Measurements from ENCODE around the gene PDGFC. TPM values are rescaled to one million over a fixed set of nuclear protein-coding genes. Genes with fewer than 3 reads are reported as not detected.

The PDGFC gene
- total RNA-seq, 4 donors from 2014 or later: 28.0 to 43.9 (median 34.8) TPM

DNA sequence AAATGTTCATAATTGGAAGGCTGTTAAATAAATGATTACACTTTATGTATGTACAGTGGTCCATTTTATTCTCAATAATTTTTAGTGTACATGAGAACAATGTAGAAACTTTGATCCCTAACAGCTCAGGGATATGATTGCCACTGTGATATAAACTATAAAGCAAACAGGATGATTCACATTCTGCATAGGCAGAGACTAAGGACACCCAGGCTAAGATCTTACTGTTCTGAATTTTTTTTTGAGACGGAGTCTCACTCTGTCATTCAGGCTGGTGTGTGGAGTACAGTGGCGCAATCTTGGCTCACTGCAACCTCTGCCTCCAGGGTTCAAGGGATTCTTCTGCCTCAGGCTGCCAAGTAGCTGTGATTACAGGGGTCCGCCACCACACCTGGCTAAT is 186.6 kb downstream of the PDGFC start:
- Histone ChIP-seq H3K9me3 (no peaks in the 10 kb centered on the region), H3K36me3 (no peaks in the 10 kb centered on the region), H3K4me1 (no peaks in the 10 kb centered on the region), H3K27me3 (no peaks in the 10 kb centered on the region), H3K4me3 (no peak overlapping the region), H3K27ac (no peak overlapping the region)
- TF ChIP-seq POLR2A (IDR thresholded peaks at IDR 0.05): no peak
- TF ChIP-seq POLR2AphosphoS5 (IDR thresholded peaks at IDR 0.05): no peak
- TF ChIP-seq, protein P1, sequence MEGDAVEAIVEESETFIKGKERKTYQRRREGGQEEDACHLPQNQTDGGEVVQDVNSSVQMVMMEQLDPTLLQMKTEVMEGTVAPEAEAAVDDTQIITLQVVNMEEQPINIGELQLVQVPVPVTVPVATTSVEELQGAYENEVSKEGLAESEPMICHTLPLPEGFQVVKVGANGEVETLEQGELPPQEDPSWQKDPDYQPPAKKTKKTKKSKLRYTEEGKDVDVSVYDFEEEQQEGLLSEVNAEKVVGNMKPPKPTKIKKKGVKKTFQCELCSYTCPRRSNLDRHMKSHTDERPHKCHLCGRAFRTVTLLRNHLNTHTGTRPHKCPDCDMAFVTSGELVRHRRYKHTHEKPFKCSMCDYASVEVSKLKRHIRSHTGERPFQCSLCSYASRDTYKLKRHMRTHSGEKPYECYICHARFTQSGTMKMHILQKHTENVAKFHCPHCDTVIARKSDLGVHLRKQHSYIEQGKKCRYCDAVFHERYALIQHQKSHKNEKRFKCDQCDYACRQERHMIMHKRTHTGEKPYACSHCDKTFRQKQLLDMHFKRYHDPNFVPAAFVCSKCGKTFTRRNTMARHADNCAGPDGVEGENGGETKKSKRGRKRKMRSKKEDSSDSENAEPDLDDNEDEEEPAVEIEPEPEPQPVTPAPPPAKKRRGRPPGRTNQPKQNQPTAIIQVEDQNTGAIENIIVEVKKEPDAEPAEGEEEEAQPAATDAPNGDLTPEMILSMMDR (IDR thresholded peaks at IDR 0.05): no peak
- no peak for TF ChIP-seq EP300 (IDR thresholded peaks at IDR 0.05)
- ATAC-seq: no peak
- WGBS, 2 donors (ENCODE audit: low coverage in 1 of 2): 96 to 100% methylated on average over 3 of the region's 3 CpGs

DNA sequence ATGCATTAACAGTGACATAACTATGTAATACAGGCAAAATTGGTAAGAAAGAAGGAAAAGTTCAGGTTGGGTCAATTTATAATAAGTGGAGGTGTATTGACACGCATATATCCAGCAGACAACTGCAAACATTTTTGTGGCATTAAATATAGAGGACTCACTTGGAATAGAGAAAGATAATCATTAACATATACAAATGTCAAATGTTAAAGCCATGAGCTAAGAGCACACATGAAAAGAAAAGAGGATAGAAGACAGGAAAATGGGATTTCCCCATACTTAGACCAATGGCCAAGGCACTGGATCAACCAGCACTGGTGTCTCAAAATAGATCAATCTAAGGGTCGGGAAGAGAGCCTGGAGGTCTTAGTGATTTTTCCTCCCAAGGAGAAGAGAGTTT is 187.6 kb downstream of the PDGFC start:
- no peaks in the 10 kb centered on the region for H3K9me3 ChIP-seq
- 96 to 100% methylated on average over 2 of the region's 2 CpGs for WGBS, 2 donors (ENCODE audit: low coverage in 1 of 2)
- H3K4me1 ChIP-seq: peaks cover 0 to 5% (median 3%) of the 10 kb centered on the region in 3 donors
- no peaks in the 10 kb centered on the region for H3K36me3 ChIP-seq
- H3K27me3 ChIP-seq: no peaks in the 10 kb centered on the region
- TF ChIP-seq, protein P1 (IDR thresholded peaks at IDR 0.05): no peak
- no peak for TF ChIP-seq POLR2AphosphoS5 (IDR thresholded peaks at IDR 0.05)
- no peak overlapping the region for H3K27ac ChIP-seq
- no peak for ATAC-seq
- no peak overlapping the region for H3K4me3 ChIP-seq

DNA sequence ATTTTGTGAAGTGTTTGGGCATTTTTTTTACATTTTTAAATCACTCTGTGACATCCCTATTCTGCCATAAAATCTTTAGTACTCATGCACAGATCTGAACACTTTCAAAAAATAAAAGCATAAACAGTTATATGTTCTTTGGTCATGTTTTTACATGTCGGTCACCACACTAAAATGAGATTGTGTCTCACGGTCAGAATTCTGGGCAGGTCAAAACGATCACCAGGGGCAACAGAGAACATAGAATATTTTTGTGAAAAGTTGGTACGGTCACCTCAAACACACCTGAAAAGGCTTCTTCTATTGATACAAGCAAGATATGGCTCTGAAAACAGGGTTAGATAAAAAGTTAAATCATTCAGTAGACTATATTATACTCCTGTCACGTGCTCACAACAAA is 189.1 kb downstream of the PDGFC start:
- no peak for ATAC-seq
- no peak overlapping the region for H3K27ac ChIP-seq
- no peak for TF ChIP-seq POLR2A (IDR thresholded peaks at IDR 0.05)
- TF ChIP-seq POLR2AphosphoS5 (IDR thresholded peaks at IDR 0.05): no peak
- TF ChIP-seq, protein P1 (IDR thresholded peaks at IDR 0.05): no peak
- no peak for TF ChIP-seq EP300 (IDR thresholded peaks at IDR 0.05)
- H3K9me3 ChIP-seq: no peaks in the 10 kb centered on the region
- H3K36me3 ChIP-seq: no peaks in the 10 kb centered on the region
- no peaks in the 10 kb centered on the region for H3K27me3 ChIP-seq
- 87 to 96% methylated on average over 5 of the region's 5 CpGs for WGBS, 2 donors (ENCODE audit: low coverage in 1 of 2)
- H3K4me1 ChIP-seq: peaks cover 3 to 18% (median 10%) of the 10 kb centered on the region in 3 donors
- H3K4me3 ChIP-seq: no peak overlapping the region

DNA sequence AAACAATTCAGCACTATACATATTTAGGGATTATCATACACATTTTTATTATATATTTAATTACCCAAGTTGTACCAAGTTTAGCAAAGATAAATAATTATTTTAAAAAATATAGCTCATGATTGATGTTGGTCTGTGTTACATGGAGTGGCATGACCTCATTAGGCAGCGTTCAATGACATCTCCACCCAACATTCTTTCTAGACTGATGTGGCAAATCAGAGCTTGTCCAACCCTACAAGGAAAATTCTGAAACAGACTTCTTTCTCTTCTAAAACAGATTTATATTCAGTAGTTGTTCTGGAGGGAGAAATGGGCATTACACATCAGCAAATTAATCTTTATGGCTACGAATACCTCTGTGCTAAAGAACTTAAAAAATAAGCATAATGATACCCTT is 189.7 kb downstream of the PDGFC start:
- H3K4me3 ChIP-seq: no peak overlapping the region
- H3K27ac ChIP-seq: no peak overlapping the region
- no peak for TF ChIP-seq POLR2AphosphoS5 (IDR thresholded peaks at IDR 0.05)
- no peak for TF ChIP-seq EP300 (IDR thresholded peaks at IDR 0.05)
- TF ChIP-seq, protein P1 (IDR thresholded peaks at IDR 0.05): no peak
- TF ChIP-seq POLR2A (IDR thresholded peaks at IDR 0.05): no peak
- H3K4me1 ChIP-seq: peaks cover 3 to 18% (median 10%) of the 10 kb centered on the region in 3 donors
- ATAC-seq: no peak
- no peaks in the 10 kb centered on the region for H3K27me3 ChIP-seq
- 60 to 72% methylated on average over 2 of the region's 2 CpGs for WGBS, 2 donors (ENCODE audit: low coverage in 1 of 2)
- no peaks in the 10 kb centered on the region for H3K9me3 ChIP-seq
- no peaks in the 10 kb centered on the region for H3K36me3 ChIP-seq

DNA sequence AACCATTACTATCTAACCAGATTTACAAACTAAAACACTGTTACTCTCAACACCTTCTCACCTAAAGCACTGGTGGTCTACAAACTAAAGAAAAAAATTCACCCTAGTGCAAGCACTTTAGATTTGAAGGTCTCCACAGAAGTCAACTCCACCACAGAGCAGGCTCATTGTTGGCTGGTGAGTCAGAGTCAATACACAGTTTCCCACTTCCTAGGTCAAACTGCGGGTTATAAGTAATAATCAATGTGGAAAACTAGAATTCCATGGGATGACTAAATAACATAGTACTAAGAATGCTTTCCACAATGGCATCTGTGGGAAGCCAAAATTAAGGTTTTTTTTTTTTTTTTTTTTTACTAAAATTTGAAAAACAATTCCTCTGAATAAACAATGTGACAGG is 191.8 kb downstream of the PDGFC start:
- H3K4me3 ChIP-seq: no peak overlapping the region
- no peaks in the 10 kb centered on the region for H3K36me3 ChIP-seq
- 100% methylated on average over 1 of the region's 1 CpG for WGBS, 2 donors (ENCODE audit: low coverage in 1 of 2)
- no peak overlapping the region for H3K27ac ChIP-seq
- ATAC-seq: no peak
- H3K4me1 ChIP-seq: peaks cover 3 to 32% (median 10%) of the 10 kb centered on the region in 3 donors
- no peaks in the 10 kb centered on the region for H3K27me3 ChIP-seq
- no peaks in the 10 kb centered on the region for H3K9me3 ChIP-seq
- TF ChIP-seq EP300 (IDR thresholded peaks at IDR 0.05) (no peak), POLR2AphosphoS5 (IDR thresholded peaks at IDR 0.05) (no peak), POLR2A (IDR thresholded peaks at IDR 0.05) (no peak)

Data from gastroesophageal sphincter (tissue), 4 donors.